Measurements from ENCODE around the gene DDI2.

DNA sequence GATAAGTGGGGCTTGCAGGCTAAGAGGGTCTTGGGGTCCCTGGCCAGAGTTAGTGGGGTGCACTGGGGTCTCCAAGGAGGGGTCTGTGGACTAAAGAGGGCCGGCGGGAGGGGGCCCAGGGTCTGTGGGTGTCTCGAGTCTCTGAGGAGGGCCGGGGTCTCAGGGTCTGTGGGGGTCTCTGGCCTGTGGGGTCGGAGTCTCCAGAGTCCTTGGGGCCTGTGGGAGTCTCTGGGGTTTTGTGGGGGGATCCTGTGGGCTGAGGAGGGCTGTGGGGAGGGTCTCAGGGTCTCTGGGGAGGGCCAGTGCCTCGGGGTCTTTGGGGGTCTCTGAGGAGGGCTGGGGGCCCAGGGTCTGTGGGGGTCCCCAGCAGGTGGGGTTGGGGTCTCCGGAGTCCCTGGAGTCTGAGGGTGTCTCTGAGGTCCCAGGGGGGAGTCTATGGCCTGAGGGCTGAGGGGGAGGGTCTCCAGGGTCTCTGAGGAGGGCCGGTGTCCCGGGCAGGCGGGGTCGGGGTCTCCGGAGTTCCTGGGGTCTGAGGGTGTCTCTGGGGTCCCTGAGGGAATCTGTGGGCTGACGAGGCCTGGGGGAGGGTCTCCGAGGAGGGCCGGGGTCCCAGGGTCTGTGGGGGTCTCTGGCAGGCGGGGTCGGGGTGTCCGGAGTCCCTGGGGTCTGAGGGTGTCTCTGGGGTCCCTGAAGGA, 66.2 kb downstream of the DDI2 start:
- TF ChIP-seq, protein P1, sequence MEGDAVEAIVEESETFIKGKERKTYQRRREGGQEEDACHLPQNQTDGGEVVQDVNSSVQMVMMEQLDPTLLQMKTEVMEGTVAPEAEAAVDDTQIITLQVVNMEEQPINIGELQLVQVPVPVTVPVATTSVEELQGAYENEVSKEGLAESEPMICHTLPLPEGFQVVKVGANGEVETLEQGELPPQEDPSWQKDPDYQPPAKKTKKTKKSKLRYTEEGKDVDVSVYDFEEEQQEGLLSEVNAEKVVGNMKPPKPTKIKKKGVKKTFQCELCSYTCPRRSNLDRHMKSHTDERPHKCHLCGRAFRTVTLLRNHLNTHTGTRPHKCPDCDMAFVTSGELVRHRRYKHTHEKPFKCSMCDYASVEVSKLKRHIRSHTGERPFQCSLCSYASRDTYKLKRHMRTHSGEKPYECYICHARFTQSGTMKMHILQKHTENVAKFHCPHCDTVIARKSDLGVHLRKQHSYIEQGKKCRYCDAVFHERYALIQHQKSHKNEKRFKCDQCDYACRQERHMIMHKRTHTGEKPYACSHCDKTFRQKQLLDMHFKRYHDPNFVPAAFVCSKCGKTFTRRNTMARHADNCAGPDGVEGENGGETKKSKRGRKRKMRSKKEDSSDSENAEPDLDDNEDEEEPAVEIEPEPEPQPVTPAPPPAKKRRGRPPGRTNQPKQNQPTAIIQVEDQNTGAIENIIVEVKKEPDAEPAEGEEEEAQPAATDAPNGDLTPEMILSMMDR (conservative IDR thresholded peaks at IDR 0.05; ENCODE audit: low read length): no peak
- no peak for TF ChIP-seq EZH2phosphoT487 (IDR thresholded peaks at IDR 0.05; ENCODE audit: borderline replicate concordance, low read depth, low read length)
